Cardiac fibroblast (primary cell): ENCODE data around the gene BPTF.
"Not testable (repeated sequence)": the region's sequence is repeated elsewhere in the genome, so short reads cannot be mapped to it uniquely, and the experiment has no call there.

ENCODE experiments used
- DNase-seq, 2 donors: peaks; one replicate each; pipeline versions ENCODE4 v3.0.0 to v3.0.0-alpha.2; 2010; ENCODE audit warnings: low read depth in 2 of 2
- H3K4me3 ChIP-seq, 2 donors: replicated peaks in 1 of 2; 1 replicate in 1 of 2; 2 replicates in 1 of 2; pipeline ENCODE4 v1.5.1; 2011; ENCODE audit warnings: low read depth in 2 of 2, low read length in 2 of 2, mild to moderate bottlenecking in 2 of 2, moderate library complexity in 1 of 2
- CTCF ChIP-seq: IDR thresholded peaks from one replicate; pipeline ENCODE4 v1.5.1; 2011; ENCODE audit warnings: low read depth, mild to moderate bottlenecking, low read length, inconsistent platforms

Gene BPTF

GRCh38 chr17:67902511-67903231 is 77.4 kb downstream of the BPTF start:
- TF ChIP-seq CTCF, result no peak
- DNase-seq, result peak in 1 of 2 donors; percentile 12
- H3K4me3 ChIP-seq, result no peak overlapping the region

- not testable (repeated sequence) for DNase-seq, H3K4me3 ChIP-seq
These were observed 80.0 kb downstream of the BPTF start for GRCh38 chr17:67905298-67905697.

- not testable (repeated sequence) for H3K4me3 ChIP-seq, DNase-seq
These were observed 85.0 kb downstream of the BPTF start for GRCh38 chr17:67910117-67910803.

- DNase-seq, result no peak
- no peak overlapping the region for H3K4me3 ChIP-seq
- no peak for TF ChIP-seq CTCF
These were observed 85.9 kb downstream of the BPTF start for GRCh38 chr17:67911059-67911782.

GRCh38 chr17:67912088-67912487 is 86.8 kb downstream of the BPTF start:
- DNase-seq, result no peak
- no peak overlapping the region for H3K4me3 ChIP-seq
- no peak for TF ChIP-seq CTCF

- no peak overlapping the region for H3K4me3 ChIP-seq
- no peak for TF ChIP-seq CTCF
- DNase-seq, result no peak
These were observed 87.4 kb downstream of the BPTF start for GRCh38 chr17:67912656-67913055.

GRCh38 chr17:67920212-67920611 is 94.9 kb downstream of the BPTF start:
- TF ChIP-seq CTCF, result no peak
- DNase-seq, result no peak
- H3K4me3 ChIP-seq, result no peak overlapping the region
